GM18907 (cell line): ENCODE data around the gene MARF1.
"Not testable (repeated sequence)": the region's sequence is repeated elsewhere in the genome, so short reads cannot be mapped to it uniquely, and the experiment has no call there.

Experiments
- ATAC-seq: cut with Tn5 transposase; IDR thresholded peaks from one replicate; pipeline ENCODE4 v1.9.1; 2021; ENCODE audit warnings: mild to moderate bottlenecking, moderate library complexity; ENCODE audit not compliant: unreplicated experiment

MARF1 gene, protein sequence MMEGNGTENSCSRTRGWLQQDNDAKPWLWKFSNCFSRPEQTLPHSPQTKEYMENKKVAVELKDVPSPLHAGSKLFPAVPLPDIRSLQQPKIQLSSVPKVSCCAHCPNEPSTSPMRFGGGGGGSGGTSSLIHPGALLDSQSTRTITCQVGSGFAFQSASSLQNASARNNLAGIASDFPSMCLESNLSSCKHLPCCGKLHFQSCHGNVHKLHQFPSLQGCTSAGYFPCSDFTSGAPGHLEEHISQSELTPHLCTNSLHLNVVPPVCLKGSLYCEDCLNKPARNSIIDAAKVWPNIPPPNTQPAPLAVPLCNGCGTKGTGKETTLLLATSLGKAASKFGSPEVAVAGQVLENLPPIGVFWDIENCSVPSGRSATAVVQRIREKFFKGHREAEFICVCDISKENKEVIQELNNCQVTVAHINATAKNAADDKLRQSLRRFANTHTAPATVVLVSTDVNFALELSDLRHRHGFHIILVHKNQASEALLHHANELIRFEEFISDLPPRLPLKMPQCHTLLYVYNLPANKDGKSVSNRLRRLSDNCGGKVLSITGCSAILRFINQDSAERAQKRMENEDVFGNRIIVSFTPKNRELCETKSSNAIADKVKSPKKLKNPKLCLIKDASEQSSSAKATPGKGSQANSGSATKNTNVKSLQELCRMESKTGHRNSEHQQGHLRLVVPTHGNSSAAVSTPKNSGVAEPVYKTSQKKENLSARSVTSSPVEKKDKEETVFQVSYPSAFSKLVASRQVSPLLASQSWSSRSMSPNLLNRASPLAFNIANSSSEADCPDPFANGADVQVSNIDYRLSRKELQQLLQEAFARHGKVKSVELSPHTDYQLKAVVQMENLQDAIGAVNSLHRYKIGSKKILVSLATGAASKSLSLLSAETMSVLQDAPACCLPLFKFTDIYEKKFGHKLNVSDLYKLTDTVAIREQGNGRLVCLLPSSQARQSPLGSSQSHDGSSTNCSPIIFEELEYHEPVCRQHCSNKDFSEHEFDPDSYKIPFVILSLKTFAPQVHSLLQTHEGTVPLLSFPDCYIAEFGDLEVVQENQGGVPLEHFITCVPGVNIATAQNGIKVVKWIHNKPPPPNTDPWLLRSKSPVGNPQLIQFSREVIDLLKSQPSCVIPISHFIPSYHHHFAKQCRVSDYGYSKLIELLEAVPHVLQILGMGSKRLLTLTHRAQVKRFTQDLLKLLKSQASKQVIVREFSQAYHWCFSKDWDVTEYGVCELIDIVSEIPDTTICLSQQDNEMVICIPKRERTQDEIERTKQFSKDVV (N-terminal part only)

DNA sequence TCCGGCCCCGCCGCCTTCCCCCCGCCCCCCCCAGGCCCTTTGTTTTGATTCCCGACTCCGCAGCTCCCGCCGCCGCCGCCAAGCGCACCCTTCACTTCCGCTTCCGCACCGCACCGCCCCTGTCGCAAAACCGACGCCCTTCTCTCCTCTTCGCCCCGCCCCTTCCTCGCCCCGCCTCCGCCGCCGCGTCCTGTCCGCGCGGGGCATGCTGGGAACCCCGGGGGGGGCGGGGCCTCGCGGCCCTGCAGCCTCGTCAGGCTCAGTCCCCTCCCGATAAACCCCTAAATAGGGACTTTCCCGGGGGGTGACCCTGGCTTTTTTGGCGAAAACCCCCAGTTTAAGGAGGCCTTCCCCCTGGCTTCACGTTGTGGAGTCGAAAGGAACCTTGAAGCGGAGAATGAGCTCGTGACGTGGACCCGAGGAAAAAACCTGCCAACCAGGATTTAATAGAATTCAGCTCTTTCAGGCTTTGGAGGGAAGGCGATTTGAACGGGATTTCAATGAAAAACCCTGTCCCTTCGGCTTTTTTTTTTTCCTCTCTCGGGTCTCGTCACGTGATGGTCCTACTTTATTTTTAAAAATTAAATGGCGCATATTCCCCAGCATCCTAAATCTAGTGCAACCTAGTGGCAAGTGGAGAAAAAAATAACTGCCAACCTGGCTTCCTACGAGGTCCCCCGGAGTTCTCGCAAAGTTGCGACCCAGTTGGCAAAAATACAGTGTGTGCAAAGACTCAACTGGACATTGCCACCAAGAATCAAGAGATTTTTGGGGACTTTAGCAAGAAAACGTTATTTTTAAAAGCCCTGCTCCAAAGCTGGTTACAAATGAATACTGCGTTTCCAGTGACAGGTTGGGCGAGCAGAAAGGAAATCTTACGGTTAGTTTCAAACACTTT, at the start of gene MARF1:
Gene MARF1 (minus strand): TSS at position 107 of the 898 bp plus-strand sequence. CDS start 3,921 bp downstream, outside the sequence.
- peak; percentile 51 for ATAC-seq

DNA sequence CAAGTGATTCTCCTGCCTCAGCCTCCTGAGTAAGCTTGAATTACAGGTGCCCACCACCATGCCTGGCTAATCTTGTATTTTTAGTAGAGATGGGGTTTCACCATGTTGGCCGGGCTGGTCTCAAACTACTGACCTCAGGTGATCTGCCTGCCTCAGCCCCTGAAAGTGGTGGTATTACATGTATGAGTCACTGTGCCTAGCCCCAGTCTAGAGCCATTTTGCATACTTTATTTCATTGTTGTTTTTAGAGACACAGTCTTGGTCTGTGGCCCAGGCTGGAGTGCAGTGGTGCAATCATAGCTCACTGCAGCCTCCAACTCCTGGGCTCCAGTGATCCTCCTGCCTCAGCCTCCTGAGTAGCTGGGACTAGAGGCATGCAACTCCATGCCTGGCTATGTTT, 49.6 kb upstream of the MARF1 start:
- not testable (repeated sequence) for ATAC-seq

DNA sequence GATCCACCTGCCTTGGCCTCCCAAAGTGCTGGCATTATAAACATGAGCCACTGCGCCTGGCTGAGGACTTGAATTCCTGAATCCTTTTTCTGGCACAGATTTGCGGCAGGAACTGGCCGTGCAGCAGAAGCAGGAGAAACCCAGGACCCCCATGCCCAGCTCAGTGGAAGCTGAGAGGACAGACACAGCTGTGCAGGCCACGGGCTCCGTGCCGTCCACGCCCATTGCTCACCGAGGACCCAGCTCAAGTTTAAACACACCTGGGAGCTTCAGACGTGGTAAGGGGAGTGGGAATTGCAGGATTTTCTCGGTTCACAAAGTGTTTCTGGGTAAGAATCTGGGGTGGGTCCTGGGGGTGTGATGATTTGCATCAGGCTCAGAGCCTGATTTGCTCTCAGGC, 48.1 kb upstream of the MARF1 start:
- ATAC-seq, result no peak

DNA sequence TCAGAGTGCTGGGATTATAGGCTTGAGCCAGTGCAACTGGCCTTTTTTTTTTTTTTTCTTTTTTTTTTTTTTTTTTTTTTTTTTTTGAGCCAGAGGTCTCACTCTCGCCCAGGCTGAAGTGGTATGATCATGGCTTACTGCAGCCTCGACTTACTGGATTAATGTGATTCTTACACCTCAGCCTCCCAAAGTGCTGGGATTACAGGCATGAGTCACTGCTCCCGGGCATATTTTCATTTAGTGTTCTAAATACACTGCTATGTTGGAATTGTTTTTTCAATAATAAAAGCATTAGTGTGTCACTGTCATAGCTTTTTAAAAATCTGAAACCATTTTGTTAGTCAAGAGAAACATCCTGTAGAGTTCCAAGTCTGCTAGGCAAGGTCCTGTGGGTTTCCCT, 47.3 kb upstream of the MARF1 start:
- ATAC-seq, result no peak

DNA sequence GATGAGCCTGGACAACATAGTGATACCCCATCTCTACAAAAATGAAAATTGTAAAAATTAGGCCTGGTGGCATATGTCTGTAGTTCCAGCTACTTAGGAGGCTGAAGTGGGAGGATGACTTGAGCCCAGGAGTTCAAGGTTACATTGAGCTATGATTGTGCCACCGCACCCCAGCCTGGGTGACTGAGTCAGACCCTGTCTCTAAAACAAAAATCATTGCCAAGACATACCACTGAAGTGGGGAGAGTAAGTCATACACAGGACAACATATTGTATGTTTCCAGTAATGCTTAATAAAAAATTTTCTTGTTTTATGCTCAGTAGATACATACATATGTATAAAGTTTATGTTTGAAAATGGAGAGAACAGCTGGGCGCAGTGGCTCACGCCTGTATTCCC, 46.3 kb upstream of the MARF1 start:
- ATAC-seq, result no peak

DNA sequence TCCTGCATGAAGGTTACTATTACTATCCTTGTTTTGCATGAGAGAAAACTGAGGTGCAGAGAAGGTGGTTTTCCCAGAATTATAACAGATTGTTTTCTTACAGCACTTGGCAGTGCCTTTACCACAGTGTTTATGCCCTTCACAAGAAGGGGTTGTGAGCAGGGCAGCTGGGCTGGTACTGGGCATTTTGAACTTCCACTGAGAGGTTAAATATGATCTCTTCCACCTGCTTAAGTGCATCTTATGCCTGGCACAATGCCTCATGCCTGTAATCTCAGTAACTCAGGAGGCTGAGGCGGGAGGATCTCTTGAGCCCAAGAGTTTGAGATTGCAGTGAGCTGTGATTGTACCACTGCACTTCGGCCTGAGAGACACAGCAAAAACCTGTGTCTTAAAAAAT, 43.3 kb upstream of the MARF1 start:
- no peak for ATAC-seq

DNA sequence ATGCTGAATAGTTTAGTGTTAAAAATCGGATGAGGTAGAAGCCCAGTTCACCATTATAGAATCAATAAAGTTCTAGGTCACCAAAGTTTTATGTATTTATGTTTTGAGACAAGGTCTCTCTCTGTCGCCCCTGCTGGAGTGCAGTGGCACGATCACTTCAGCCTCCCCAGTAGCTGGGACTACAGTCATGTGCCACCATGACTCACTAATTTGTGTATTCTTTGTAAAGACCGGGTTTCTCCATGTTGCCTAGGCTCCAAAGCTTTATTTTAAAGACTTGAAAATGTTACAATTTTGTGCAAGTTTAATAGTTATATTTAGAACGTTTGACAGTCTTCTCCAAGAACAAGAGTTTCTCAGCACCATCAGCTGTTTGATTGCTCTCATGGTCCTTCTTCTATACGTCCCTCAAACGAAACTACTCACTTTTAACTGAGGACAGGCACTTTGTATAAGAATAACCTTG, 39.2 kb upstream of the MARF1 start:
- ATAC-seq, result no peak

DNA sequence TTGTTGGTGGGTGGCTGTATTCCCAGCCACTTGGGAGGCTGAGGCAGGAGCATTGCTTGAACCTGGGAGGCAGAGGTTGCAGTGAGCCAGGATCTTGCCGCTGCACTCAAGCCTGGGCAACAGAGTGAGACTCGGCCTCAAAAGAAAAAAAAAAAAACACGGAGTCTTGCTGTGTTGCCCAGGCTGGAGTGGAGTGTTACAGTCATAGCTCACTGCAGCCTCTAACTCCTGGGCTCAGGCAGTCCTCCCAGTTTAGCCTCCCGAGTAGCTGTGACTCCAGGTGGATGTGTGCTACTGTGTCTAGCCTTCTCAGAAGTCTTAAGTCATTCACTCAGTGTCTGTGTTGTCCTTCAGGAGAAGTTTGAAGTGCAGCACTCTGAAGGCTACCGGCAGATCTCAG, 34.5 kb upstream of the MARF1 start:
- ATAC-seq, result no peak

DNA sequence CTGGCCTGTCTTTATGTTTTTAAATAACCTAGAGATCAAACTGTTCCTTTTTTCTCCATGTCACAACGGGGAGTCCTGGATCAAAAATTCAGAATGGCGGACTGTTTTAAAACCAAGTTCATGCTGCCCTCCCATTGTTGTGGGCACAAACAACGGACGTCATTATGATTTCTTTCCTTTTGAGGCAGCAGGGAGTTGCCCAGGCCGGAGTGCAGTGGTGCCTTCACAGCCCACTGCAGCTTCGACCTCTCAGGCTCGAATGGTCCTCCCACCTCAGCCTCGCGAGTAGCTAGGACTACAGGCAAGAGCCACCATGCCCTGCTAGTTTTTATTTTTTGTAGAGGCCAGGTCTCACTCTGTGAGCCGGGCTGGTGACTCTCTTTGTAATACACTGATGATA, 33.6 kb upstream of the MARF1 start:
- ATAC-seq, result no peak

DNA sequence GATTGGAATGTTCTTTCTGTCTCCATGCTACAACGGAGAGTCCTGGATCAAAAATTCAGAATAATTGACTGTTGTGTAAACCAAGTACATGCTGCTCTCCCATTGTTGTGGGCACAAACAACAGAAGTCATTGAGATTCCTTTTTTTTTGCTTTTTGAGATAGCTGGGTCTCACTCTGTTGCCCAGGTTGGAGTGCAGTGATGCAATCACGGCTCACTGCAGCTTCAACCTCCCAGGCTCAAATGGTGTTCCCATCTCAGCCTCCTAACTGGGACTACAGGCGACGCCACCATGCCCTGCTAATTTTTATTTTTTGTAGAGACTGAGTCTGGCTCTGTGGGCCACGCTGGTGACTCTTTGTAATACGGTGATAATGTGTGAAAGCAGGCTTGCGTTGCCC, 31.6 kb upstream of the MARF1 start:
- no peak for ATAC-seq

DNA sequence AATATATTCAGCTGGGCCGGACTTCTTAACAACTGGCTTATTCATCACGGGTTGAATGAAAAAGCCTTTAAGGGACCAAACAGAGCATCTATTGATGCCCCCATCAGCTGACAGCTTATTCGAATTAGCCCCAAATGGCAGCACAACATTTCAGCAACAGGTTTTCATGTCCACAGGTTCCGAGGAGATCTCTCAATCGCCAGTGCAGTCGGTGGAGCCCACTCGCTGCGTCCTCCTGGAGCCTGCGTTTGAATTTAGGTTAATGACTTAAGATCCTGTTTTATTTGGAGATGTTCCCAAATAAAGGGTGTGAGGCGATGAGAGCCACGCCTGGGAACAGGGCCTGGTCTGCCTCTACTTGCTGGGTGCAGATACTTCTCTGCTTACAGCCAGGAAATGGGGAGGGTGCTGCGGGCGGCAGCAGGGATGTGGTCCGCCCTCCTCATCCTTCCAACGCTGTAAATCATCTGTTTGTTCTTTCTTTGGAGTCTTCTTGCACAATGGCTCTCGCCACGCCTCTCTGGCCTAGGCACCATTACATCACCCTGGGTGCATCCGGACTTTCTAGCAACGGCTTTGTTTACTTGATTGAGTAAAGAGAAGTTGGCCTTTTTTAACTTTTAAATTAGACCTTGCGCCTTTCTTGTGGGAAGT, 29.7 kb upstream of the MARF1 start:
- no peak for ATAC-seq

DNA sequence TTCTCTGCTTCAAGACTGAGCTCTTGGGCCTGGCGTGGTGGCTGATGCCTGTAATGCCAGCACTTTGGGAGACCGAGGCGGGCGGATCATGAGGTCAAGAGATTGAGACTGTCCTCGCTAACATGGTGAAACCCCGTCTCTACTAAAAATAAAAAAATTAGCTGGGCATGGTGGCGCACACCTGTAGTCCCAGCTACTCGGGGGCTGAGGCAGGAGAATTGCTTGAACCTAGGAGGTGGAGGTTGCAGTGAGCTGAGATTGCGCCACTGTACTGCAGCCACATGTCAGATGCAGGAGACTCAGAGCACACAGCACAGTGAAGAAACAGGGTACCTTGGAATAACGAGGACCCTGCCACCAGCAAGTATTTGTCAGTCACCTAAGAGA, 29.2 kb upstream of the MARF1 start:
- ATAC-seq, result not testable (repeated sequence)

DNA sequence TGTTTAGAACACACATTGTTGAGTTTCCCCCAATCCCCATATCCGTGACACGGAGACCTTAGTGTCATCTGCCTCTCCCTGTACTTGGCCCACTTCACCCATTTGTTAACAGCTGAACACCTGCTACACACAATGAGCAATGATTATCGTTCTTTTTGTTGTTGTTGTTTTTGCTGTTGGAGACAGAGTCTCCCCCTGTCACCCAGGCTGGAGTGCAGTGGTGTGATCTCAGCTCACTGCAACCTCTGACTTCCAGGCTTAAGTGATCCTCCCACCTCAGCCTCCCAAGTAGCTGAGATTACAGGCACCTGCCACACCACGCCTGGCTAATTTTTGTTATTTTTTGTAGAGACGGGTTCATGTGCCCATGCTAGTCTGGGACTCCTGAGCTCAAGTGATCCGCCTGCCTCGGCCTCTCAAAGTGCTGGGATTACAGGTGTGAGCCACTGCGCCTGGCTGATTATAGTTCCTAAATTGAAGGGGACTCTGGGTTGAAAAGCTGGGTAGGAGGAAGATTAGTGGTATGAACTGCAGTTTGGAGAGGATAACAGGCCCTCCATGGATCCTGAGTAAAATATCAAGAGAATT, 28.7 kb upstream of the MARF1 start:
- ATAC-seq, result no peak

DNA sequence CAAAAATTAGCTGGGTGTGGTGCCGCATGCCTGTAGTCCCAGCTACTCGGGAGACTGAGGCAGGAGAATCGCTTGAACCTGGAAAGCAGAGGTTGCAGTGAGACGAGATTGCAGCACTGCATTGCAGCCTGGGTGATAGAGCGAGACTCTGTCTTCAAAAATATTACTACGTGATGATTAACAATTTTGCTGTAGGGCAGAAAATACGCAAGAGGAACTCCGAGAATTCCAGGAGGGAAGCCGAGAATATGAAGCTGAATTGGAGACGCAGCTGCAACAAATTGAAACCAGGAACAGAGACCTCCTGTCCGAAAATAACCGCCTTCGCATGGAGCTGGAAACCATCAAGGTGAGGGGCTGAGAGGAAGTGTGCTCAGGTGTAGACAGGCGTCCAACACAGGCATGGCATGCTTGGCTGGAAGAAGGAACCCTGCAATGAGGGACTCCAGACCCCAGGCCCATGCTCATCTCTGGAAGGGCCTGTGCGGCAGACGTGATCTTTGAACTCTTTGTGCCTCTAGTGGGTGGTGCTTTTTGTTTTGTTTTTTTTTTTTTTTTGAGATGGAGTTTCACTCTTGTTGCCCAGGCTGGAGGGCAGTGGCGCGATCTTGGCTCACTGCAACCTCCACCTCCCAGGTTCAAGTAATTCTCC, 24.3 kb upstream of the MARF1 start:
- ATAC-seq, result no peak

DNA sequence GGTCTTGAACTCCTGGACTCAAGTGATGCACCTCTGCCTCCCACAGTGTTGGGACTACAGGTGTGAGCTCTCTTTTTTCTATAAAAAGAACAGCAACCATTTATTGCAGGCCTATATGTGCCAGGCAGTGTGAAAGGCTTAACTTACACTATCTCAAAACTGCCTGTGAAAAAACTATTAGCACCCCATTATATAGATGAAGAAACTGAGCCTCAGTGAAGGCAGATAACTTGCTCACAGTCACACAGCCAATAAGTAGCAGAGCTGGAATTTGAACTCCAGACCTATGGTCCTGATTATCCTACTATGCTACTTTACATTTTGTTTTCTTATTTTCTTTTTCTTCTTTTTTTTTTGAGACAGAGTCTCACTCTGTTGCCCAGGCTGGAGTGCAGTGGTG, 22.2 kb upstream of the MARF1 start:
- ATAC-seq, result no peak

DNA sequence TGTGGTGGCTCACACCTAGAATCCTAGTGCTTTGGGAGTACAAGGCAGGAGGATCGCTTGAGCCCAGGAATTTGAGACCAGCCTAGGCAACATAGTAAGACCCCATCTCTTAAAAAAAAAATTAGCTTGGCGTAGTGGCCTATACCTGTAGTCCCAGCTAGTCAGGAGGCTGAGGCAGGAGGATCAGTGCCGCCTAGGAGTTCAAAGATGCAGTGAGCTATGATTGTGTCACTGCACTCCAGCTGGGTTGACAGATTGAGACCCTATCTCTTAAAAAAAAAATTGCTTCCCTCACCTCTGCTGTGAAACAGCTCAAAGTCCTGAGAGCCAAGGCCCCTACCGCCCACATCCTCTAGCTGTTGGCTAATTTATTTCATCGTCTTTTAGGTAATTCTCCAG, 17.2 kb upstream of the MARF1 start:
- no peak for ATAC-seq

DNA sequence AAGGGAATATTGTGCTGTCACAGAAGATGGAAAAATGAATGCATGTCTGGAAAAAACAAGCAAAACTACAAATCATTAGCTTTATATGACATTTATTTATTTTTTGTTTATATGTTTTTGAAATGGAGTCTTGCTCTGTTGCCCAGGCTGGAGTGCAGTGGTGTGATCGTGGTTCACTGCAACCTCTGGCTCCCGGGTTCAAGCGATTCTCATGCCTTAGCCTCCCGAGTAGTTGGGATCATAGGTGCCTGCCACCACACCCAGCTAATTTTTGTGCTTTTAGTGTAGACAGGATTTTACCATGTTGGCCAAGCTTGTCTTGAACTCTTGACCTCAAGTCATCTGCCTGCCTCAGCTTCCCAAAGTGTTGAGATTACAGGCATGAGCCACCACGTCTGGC, 15.6 kb upstream of the MARF1 start:
- ATAC-seq, result no peak

DNA sequence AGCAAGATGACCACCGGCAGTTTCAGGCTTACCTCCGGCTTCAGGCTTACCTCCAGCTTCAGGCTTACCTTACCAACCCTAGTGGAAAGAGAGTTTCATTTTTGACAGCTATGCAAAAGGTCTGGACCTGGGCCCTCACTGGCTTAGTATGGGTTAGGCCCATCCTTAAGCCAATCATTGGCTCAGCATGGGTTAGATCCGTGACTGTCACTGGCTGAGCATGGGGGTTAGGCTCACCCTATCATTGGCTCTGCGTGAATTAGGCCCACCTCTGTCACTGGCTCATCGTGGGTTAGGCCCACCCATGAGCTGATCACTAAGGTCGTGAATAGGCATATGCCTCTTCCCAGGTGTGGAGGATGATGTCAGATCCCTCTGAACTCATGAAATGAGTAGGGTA, 15.2 kb upstream of the MARF1 start:
- no peak for ATAC-seq

DNA sequence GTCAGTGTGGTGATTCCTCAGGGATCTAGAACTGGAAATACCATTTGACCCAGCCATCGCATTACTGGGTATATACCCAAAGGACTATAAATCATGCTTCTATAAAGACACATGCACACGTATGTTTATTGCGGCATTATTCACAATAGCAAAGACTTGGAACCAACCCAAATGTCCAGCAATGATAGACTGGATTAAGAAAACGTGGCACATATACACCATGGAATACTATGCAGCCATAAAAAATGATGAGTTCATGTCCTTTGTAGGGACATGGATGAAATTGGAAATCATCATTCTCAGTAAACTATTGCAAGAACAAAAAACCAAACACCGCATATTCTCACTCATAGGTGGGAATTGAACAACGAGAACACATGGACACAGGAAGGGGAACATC, 12.6 kb upstream of the MARF1 start:
- ATAC-seq, result not testable (repeated sequence)
